Astrocyte of the cerebellum (primary cell): ENCODE data around the gene PPRC1.

Experiments
- DNase-seq: peaks from one replicate; pipeline ENCODE4 v3.0.0-alpha.2; 2011; ENCODE audit warnings: low read depth
- H3K4me3 ChIP-seq: 2 replicates; pipeline ENCODE4 v1.5.1; 2011; ENCODE audit warnings: mild to moderate bottlenecking, low read depth, low read length, moderate library complexity
- in situ Hi-C: cut with HindIII; loops from 2 replicates; pipeline ENCODE4 v1.10.0; 2017; ENCODE audit warnings: low sequenced_read_pairs
- TF ChIP-seq, protein P1 (sequence below): IDR thresholded peaks from 2 replicates; pipeline ENCODE4 v1.5.1; 2012; ENCODE audit warnings: low read length, low read depth, moderate library complexity, mild to moderate bottlenecking; ENCODE audit errors: missing control alignments

The PPRC1 gene

DNA sequence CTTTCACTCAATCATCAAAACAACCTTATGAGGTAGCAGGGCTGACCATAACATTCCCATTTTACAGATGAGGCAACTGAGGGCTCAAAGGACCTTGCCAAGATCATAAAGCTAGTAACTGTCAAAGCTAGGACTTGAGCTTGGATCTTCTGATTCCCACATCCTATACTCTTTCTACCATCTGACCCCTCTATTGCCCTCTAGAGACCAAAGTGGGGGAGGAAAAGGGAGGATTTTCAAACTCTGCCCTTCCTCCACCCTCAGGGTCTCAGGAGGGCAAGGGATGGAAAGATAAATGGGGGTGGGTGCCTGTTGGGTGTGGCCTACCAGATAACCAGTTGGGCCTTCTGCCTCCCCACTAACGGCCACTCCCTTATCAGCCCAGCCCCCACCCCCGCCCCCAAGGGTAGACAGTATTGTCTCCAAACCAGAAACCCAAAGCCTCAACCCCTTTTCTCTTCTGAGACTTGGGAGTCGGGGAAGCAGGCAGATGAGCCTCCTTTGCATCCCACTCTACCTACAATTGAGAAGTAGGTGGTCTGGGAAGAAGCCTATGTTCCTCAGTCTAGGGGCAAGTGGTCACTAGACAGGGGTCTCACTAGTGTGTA, 20.5 kb upstream of the PPRC1 start:
- in situ Hi-C loops = no loop called here
- TF ChIP-seq, protein P1, sequence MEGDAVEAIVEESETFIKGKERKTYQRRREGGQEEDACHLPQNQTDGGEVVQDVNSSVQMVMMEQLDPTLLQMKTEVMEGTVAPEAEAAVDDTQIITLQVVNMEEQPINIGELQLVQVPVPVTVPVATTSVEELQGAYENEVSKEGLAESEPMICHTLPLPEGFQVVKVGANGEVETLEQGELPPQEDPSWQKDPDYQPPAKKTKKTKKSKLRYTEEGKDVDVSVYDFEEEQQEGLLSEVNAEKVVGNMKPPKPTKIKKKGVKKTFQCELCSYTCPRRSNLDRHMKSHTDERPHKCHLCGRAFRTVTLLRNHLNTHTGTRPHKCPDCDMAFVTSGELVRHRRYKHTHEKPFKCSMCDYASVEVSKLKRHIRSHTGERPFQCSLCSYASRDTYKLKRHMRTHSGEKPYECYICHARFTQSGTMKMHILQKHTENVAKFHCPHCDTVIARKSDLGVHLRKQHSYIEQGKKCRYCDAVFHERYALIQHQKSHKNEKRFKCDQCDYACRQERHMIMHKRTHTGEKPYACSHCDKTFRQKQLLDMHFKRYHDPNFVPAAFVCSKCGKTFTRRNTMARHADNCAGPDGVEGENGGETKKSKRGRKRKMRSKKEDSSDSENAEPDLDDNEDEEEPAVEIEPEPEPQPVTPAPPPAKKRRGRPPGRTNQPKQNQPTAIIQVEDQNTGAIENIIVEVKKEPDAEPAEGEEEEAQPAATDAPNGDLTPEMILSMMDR = no peak
- DNase-seq = no peak
- peak overlapping the region; percentile 85 for H3K4me3 ChIP-seq

DNA sequence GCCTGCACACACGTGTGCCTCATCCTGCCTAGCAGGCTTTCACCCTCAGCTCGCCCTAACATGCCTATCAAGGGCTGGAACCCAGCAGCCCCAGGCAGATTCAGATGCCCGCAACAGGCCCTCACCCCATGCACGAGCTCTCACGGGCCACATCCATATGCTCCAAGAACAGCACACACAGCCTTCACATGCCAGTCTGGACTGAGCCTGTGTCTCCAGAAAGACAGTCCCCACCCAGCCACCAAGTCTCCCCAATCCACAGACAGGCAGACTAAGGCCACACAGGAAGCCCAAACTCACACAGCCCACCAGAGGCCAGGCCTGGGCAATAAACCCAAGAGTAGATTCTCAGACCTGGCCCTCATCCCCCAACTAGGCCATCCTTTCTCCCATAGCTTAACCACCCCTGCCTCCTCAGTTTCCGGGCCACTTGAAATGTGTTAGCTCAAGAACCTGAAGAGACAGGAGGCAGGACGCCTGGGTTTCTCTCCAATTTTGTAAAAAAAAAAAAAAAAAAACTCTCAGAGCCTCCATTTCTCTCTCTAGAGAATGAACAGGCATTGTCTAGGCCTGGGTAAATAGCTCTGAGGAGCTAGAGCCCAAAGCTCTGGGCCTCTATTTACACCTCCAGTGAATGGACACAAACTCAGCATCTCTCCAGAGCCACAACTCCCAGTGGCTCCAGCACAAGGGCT, 19.4 kb upstream of the PPRC1 start:
- TF ChIP-seq, protein P1 = no peak
- no peak for DNase-seq
- H3K4me3 ChIP-seq = peak overlapping the region; percentile 85
- in situ Hi-C loops = no loop called here

DNA sequence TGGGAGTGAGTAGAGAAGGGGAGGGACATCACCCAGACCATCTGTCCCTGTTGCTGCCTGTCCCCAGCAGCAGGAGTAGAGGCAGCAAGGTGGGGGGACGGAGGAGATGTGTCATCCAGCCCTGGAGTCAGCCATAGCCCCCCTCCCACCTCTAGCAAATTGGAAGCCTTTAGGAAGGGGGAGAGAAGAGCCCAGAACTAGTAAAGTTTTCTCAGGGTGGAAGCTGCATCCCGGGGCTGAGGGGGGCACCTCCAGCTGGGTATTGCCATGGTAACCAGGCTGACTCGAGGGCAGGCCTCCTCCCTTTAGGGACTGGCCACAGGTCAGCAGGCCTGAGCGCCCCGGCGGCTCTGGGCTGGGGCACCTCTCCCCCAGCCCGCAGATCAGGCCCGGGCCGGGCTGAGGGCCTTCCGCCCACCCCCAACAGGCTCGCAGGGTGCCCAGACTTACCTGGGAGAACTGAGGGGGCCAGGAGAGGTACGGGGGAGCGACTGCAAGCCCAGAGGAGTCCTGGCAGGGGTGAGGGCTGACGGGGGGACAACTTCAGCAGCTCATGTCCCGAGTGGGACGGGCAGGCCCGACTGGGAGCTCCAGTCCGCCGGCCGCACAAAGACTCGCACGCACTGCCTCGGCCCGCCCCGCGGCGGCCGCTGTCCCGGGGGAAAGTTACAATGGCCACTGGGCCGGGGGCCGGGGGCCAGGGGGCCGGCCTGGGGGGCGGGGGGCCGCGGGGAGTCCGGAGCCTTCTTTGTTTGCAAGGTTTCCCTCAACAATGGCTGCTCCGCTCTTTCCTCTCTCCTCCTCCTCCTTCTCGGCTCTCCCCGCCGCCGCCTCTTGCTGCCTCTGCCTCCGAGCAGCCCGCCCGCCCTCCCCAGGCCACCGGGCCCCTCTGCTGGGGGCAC, 18.6 kb upstream of the PPRC1 start:
- TF ChIP-seq, protein P1 = no peak
- peak overlapping the region; percentile 85 for H3K4me3 ChIP-seq
- in situ Hi-C loops = no loop called here
- DNase-seq = no peak

DNA sequence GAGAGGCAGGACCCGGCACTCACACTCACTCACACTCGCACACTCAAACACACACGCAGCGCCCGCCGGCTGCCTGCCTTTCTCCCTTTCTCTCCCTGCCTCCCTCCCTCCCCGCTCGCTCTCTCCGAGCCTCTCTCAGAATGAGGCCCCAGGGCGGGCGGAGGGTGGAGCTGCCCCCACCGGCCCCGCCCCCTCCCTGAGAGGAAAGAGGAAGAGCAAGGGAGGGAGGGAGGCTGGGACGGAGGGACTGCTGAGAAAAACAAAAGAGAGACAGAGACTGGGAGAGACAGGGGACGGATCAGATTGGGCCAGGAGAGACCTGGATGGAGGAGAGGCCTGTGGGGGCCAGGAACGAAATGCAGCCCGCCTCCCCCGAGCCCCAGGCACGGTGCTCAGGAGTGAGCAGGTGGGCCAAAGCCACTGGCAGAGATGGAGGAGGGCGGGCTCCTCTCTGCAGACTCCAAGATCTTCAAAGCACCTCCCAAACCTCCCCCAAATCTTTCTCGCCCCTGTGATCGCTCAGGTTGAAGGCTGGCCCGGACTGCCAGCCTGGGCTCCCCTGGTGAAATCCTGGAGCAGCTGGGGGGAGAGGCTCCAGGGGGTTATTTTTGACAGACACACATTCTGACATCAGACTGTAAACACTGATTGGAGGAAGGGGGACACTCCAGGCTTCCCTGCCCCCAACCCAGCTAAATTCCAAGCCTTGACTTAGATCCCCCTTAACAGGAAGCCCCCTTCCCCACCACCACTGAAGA, 17.8 kb upstream of the PPRC1 start:
- DNase-seq = no peak
- in situ Hi-C loops = no loop called here
- peak overlapping the region; percentile 85 for H3K4me3 ChIP-seq
- TF ChIP-seq, protein P1 = no peak

DNA sequence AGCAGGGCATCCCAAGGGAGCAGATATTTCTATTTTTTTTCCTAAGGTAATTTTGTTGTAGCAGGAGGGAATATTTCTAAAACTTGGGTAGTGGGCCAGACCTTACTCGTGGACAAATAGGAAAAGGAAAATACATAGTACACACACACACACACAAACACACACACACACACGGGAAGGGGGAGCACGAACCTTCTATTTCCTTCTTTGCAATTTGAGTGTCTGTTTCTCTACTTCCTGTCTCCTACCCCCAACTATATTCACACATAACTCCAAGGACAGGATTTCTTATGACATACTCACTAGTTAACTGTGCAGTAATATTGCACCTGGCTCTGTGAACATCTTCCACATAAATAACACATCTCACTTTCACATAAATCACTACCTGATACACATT, 17.1 kb upstream of the PPRC1 start:
- in situ Hi-C loops = no loop called here
- DNase-seq = no peak
- TF ChIP-seq, protein P1 = no peak
- no peak overlapping the region for H3K4me3 ChIP-seq

DNA sequence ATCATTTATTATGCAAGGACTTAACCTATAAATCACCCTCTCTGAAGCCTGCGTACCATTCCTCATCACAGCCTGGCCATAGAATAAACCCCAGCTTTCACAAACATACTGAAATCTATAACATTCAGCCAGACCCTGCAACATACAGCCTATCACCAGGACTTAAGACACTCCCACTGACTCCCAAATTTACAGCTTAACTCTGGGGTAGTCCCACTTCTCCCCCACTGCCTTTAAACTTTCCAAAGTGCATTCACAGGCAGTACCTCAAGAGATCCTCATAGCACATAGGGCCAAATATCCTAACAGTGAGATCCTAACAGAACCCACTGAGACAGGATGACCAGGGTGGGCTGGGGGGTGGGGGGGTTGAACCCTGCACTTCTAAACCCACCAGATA, 16.2 kb upstream of the PPRC1 start:
- peak overlapping the region; percentile 65 for H3K4me3 ChIP-seq
- TF ChIP-seq, protein P1 = no peak
- DNase-seq = no peak
- in situ Hi-C loops = no loop called here
